HepG2 (cell line): ENCODE results near the gene LAMA5. TPM values are rescaled to one million over a fixed set of nuclear protein-coding genes. Genes with fewer than 3 reads are reported as not detected.

ENCODE experiments used
- AFF4 ChIP-seq: sonication (generic); formaldehyde crosslinking; IDR thresholded peaks from 2 replicates; pipeline ENCODE4 v1.4.0; 2020; ENCODE audit warnings: missing genetic modification reagents
- GRHL1 ChIP-seq: sonication (generic); formaldehyde crosslinking; conservative IDR thresholded peaks from 2 replicates; pipeline ENCODE4 v1.8.0; 2022; ENCODE audit warnings: missing genetic modification reagents
- HDAC2 ChIP-seq: sonication (generic); formaldehyde crosslinking; IDR thresholded peaks from 2 replicates; pipeline ENCODE4 v1.4.0; 2020; ENCODE audit warnings: missing genetic modification reagents
- HNRNPL ChIP-seq: fragments of 200-400 bp; formaldehyde crosslinking; IDR thresholded peaks from 2 replicates; pipeline ENCODE4 v1.6.1; 2017; ENCODE audit warnings: mild to moderate bottlenecking, low read depth, low read length
- HNRNPLL ChIP-seq: fragments of 200-400 bp; formaldehyde crosslinking; IDR thresholded peaks from 2 replicates; pipeline ENCODE4 v1.6.1; 2017; ENCODE audit warnings: mild to moderate bottlenecking, low read depth, low read length; ENCODE audit not compliant: poor library complexity, severe bottlenecking
- IRX3 ChIP-seq: sonication (generic); formaldehyde crosslinking; IDR thresholded peaks from 2 replicates; pipeline ENCODE4 v1.8.1; 2023; ENCODE audit warnings: mild to moderate bottlenecking, low read depth, missing genetic modification reagents, borderline replicate concordance
- JARID2 ChIP-seq: sonication (generic); formaldehyde crosslinking; IDR thresholded peaks from 2 replicates; pipeline ENCODE4 v1.8.1; 2023; ENCODE audit warnings: missing genetic modification reagents, inconsistent platforms; ENCODE audit not compliant: insufficient replicate concordance
- KLF16 ChIP-seq, 2 experiments: sonication (generic) in 1 of 2; formaldehyde crosslinking in 1 of 2; IDR thresholded peaks; 2 replicates each; pipeline versions ENCODE4 v1.6.1 to v1.8.0; 2016 to 2023; ENCODE audit warnings: missing genetic modification reagents in 2 of 2, missing compliant biosample characterization in 1 of 2
- MXD3 ChIP-seq: IDR thresholded peaks from 2 replicates; pipeline ENCODE4 v1.6.1; 2016; ENCODE audit warnings: mild to moderate bottlenecking, missing biosample characterization, missing genetic modification reagents
- NFIB ChIP-seq: sonication (generic); formaldehyde crosslinking; IDR thresholded peaks from 2 replicates; pipeline ENCODE4 v1.9.0; 2021; ENCODE audit warnings: missing genetic modification reagents, mild to moderate bottlenecking, borderline replicate concordance
- RAD21 ChIP-seq: fragments of 450-650 bp; formaldehyde crosslinking; IDR thresholded peaks from 2 replicates; pipeline ENCODE4 v1.5.0; 2020; ENCODE audit warnings: mild to moderate bottlenecking
- TAF15 ChIP-seq: fragments of 200-400 bp; formaldehyde crosslinking; IDR thresholded peaks from one replicate; pipeline ENCODE4 v1.6.1; 2018; ENCODE audit warnings: mild to moderate bottlenecking, low read depth, low read length; ENCODE audit not compliant: poor library complexity, severe bottlenecking
- TRAFD1 ChIP-seq: sonication (generic); formaldehyde crosslinking; IDR thresholded peaks from 2 replicates; pipeline ENCODE4 v1.5.1; 2020; ENCODE audit warnings: missing genetic modification reagents, mild to moderate bottlenecking, borderline replicate concordance
- ZNF101 ChIP-seq: sonication (generic); formaldehyde crosslinking; IDR thresholded peaks from 2 replicates; pipeline ENCODE4 v1.4.0; 2020; ENCODE audit warnings: mild to moderate bottlenecking, low read depth, missing genetic modification reagents, borderline replicate concordance
- ZNF225 ChIP-seq: sonication (generic); formaldehyde crosslinking; IDR thresholded peaks from 2 replicates; pipeline ENCODE4 v1.4.0; 2020; ENCODE audit warnings: mild to moderate bottlenecking, missing genetic modification reagents
- ZNF260 ChIP-seq: sonication (generic); formaldehyde crosslinking; IDR thresholded peaks from 2 replicates; pipeline ENCODE4 v1.4.0; 2020; ENCODE audit warnings: missing genetic modification reagents, low read depth, mild to moderate bottlenecking, borderline replicate concordance
- ZNF414 ChIP-seq: sonication (generic); formaldehyde crosslinking; IDR thresholded peaks from 2 replicates; pipeline ENCODE4 v1.5.0; 2020; ENCODE audit warnings: missing genetic modification reagents
- ZNF510 ChIP-seq: sonication (generic); formaldehyde crosslinking; IDR thresholded peaks from 2 replicates; pipeline ENCODE4 v1.4.0; 2020; ENCODE audit warnings: low read depth, mild to moderate bottlenecking, missing genetic modification reagents
- ZNF775 ChIP-seq: sonication (generic); formaldehyde crosslinking; IDR thresholded peaks from 2 replicates; pipeline ENCODE4 v1.4.0; 2020; ENCODE audit warnings: missing genetic modification reagents, mild to moderate bottlenecking, moderate library complexity, borderline replicate concordance
- polyA plus RNA-seq, 8 experiments: library from polyadenylated mRNA; depleted of rRNA in 3 of 8; stranded (reverse) in 7 of 8; unstranded in 1 of 8; fragments of >200 nt; fragmentation: Illumina TruSeq in 4 of 8; extraction: Trizol in 4 of 8; gene quantifications; 2 replicates each; pipeline versions ENCODE4 v1.2.1 to v1.2.3, GENCODE V29; 2011 to 2016; ENCODE audit warnings: low read depth in 4 of 8, missing spikeins in 1 of 8, mixed read lengths in 1 of 8; ENCODE audit not compliant: insufficient read depth in 1 of 8
- total RNA-seq, 5 experiments: library from RNA; depleted of rRNA; stranded (reverse); fragments of >200 nt; fragmentation: Illumina TruSeq; extraction: Trizol; gene quantifications; 2 replicates each; pipeline ENCODE4 v1.2.3, GENCODE V29; 2016; ENCODE audit warnings: low read depth in 1 of 5

Gene LAMA5
- total and polyA plus RNA-seq, 2 of the 13 experiments (the other 11 are each of a cell fraction or from before 2014, with no cell fraction given), result 21.0 to 44.7 TPM

GRCh38 chr20:62352402-62353288 lies 14.5 kb downstream of the LAMA5 start (continued):
- TF ChIP-seq TRAFD1 (CRISPR knock-in tag) (no peak), ZNF414 (CRISPR knock-in tag) (no peak), ZNF510 (no peak), IRX3 (CRISPR knock-in tag) (no peak), AFF4 (no peak), HDAC2 (CRISPR knock-in tag) (no peak), TAF15 (no peak), HNRNPLL (no peak), NFIB (no peak), ZNF101 (no peak), HNRNPL (peak; percentile 86; the same call in 1 of the 2 replicates), RAD21 (CRISPR knock-in tag) (0 out of 2 replicates have a peak, but pooled peaks have one; percentile 23), KLF16 (CRISPR knock-in tag; IDR thresholded peaks at IDR 0.05) (0 out of 4 replicates have a peak, but pooled peaks of 1 of the 2 experiments have one; percentile 29), ZNF225 (CRISPR knock-in tag) (no peak), JARID2 (no peak), GRHL1 (no peak), MXD3 (CRISPR knock-in tag) (no peak), ZNF260 (CRISPR knock-in tag) (no peak), ZNF775 (CRISPR knock-in tag) (no peak)
